Astrocyte of the spinal cord (primary cell): ENCODE data around the gene GRM4.

Experiments used
- DNase-seq: peaks from one replicate; pipeline ENCODE4 v3.0.0; 2011; ENCODE audit warnings: low read depth, low spot score
- H3K4me3 ChIP-seq: 2 replicates; pipeline ENCODE4 v1.5.1; 2011; ENCODE audit warnings: low read depth, mild to moderate bottlenecking, low read length, moderate library complexity
- CTCF ChIP-seq: IDR thresholded peaks from 2 replicates; pipeline ENCODE4 v1.5.1; 2012; ENCODE audit warnings: low read depth, mild to moderate bottlenecking, low read length, inconsistent platforms
- in situ Hi-C: cut with HindIII; loops from 2 replicates; pipeline ENCODE4 v1.10.0; 2017; ENCODE audit warnings: low sequenced_read_pairs

The GRM4 gene

GRCh38 chr6:34001706-34002621, 143.9 kb downstream of the GRM4 start:
- in situ Hi-C loops = no loop called here
- no peak for TF ChIP-seq CTCF
- no peak for DNase-seq
- H3K4me3 ChIP-seq = no peak overlapping the region

- in situ Hi-C loops = no loop called here
- no peak for DNase-seq
- no peak for TF ChIP-seq CTCF
- H3K4me3 ChIP-seq = no peak overlapping the region
Measured at GRCh38 chr6:34000281-34000680, 145.6 kb downstream of the GRM4 start.

- H3K4me3 ChIP-seq = no peak overlapping the region
- no peak for TF ChIP-seq CTCF
- in situ Hi-C loops = no loop called here
- no peak for DNase-seq
Measured at GRCh38 chr6:33999567-33999966, 146.3 kb downstream of the GRM4 start.

- in situ Hi-C loops = no loop called here
- no peak for TF ChIP-seq CTCF
- H3K4me3 ChIP-seq = no peak overlapping the region
Measured at GRCh38 chr6:33998660-33999059, 147.2 kb downstream of the GRM4 start.

GRCh38 chr6:33997265-33997664, 148.6 kb downstream of the GRM4 start:
- DNase-seq = no peak
- in situ Hi-C loops = no loop called here
- TF ChIP-seq CTCF = no peak
- no peak overlapping the region for H3K4me3 ChIP-seq

More at GRCh38 chr6:33998660-33999059, 147.2 kb downstream of the GRM4 start:
- DNase-seq = no peak

GRCh38 chr6:33996120-33996475, 149.8 kb downstream of the GRM4 start:
- DNase-seq = no peak
- no peak overlapping the region for H3K4me3 ChIP-seq
- in situ Hi-C loops = no loop called here
- no peak for TF ChIP-seq CTCF
